ENCODE measurements around the gene PRPSAP1.
"Not testable (repeated sequence)": the region's sequence is repeated elsewhere in the genome, so short reads cannot be mapped to it uniquely, and the experiment has no call there.

Gene PRPSAP1

DNA sequence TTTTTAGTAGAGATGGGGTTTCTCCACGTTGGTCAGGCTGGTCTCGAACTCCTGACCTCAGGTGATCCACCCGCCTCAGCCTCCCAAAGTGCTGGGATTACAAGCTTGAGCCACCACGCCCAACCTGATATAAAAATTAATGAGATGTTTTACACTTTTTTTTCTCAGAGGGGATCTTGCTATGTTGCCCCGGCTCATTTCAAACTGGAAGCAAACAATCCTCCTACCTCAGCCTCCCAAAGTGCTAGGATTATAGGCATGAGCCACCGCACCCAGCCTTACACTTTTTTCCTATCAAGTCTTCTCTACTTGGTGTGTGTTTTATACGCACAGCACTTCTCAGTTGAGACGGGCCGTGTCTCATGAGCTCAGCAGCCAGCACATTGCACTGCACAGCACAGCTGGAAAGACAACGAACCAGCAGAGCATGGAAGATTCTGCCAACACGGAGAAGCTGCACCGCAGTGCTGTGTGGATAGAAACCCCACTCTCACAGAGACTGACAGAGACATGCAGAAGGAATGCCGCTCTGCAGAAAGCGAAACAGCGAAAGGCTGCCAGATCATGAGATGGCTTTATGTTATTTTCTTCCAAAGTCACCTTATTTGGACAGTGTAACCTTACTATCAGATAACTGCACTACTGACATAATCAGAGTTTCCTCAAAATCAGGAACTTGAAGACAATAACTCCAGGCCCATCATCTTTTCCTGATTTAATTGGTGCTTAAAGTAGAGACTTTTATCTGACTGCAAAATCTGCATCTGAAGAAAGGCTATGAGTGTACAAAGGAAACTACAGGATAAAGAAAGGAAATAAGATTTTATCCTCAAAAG lies 39.1 kb downstream of the PRPSAP1 start:
- no peak for DNase-seq

DNA sequence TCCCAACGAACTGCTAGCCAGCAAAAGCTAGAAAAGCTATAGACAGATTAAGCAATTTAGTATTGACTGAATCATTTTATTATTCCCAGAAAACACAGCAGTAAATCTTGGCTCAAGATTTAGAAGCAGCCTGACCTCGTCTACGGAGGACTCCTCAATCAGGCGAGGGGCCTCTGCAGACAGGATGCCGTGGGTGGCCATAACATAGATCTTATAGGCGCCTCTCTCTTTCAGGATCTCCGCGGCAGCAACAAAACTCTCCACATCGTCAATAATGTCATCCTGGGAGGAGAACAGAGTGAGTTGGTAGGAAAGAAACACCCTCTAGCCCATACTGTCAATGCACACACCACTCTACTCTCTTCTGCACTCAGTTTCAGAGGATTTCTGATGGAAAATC lies 41.0 kb downstream of the PRPSAP1 start:
- no peak for DNase-seq

DNA sequence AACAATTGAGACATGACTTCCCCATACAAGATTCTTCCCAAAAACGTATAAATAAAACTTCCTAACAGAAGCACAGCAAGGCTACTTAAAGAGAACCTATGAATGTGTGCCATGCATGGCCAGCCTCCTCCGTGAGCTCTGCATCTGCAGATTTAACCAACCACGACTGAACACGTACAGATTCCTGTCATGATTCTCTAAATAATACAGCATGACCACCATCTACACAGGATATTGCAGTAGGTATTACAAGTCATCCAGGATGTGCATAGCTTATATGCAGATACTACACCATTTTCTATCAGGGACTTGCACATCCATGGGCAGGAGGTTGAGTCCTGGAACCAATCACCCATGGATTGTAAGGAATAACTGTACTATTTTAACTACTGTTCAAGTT lies 44.3 kb downstream of the PRPSAP1 start:
- no peak for DNase-seq

DNA sequence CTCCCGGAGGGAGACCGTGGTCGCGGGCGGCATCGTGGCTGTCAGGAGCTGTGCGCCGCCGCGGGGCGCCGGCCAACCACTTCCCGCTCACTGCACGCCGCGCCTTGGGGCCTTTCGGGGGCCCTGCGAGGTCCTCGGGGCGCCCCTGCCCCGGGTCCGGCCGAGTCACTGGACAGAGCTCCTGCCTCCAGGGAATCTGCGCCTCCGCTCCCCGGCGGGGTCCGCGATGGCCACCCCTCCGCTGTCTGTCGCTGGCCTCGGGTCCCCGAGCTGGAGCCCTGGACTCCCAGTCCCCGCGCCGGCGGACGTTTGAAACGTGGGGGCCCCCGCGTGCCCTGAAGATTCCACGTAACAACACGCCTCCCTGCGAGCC lies 45.8 kb downstream of the PRPSAP1 start, which contains the start of gene QRICH2:
Gene QRICH2 (minus strand): TSS at position 311 of the 373 bp plus-strand sequence. CDS start 278 bp downstream, at position 33.
- DNase-seq: no peak

DNA sequence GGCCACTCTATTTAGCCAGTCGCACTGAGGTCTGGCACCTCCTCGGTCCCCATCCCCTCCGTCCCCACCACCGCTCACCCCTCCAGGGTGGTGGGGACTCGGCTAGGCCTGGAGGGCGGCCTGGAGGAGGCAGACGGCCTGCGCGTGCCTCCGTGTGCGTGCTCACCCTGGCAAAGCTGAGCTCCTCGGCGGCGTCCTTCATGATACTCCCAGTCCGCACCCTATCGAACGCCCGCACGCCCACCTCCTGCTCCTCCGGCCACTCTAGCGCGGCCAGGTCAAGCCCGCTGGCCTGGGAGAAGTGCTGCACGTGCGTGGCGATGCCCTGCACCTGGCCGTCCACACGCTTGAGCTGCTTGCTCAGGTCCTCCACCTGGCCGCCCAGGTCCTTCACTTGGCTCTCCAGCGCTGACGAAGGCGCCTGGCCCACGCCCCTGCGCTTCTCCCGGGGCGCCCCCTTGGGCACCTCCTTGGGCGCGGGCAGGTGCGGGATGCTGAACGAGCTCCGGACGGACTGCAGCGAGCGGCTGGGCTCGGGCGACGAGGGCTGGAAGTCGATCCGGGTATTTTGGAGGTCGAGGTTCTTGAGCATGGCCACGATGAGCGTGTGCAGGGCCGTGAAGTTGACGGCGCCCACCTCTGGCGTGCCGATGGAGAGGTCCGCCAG lies 46.3 kb downstream of the PRPSAP1 start:
- DNase-seq: no peak

DNA sequence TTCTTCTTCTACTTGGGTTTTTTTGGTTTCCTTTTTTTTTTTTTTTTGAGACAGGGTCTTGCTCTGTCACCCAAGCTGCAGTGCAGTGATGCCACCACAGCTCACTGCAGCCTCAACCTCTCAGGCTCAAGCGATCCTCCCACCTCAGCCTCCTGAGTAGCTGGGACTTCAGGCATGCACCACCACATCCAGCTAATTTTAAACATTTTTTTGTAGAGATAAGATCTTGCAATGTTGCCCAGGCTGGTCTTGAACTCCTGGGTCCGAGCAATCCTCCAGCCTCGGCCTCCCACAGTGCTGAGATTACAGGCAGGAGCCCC lies 48.6 kb downstream of the PRPSAP1 start:
- not testable (repeated sequence) for DNase-seq

DNA sequence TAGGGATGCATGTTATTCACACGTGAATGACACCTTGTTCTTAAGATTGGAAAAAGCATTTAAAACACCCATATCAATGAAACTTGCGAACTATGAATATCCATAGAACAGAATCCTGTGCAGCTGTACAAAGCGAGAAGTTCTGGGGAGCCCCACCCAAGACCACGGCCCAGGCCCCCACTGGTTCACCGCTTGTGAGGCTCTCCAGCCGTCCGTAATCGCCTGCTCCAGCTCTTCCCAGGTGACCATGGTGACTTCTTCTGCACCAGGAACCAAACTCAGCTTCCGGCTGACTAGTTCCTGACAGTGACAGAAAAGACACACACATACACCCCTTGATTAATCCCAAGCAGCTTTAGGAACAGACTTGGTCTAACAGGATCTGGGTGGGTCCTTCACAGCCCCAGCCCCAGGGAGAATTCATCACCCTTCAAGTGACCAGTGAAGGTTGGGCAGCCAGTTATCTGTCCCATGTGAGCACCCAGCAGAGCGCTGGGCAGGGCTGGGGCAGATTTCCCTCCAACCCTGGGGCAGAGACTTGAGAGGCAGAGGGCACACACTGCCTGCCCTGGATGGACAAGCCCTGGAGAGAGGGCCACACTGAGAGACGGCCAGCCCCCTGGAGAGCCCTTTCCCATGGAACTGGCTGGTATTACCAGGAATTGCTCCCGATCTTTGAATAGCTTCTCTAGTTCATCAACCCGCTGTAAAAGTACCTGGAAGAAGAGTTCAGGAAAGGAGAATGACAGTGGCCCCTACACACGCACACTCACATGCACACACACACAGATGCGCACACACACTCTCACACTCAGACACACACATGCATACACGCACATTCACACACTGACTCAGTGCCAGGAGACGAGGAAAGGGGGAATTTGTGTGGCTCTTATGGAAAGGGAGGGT lies 49.2 kb downstream of the PRPSAP1 start:
- peak; percentile 36 for DNase-seq

DNA sequence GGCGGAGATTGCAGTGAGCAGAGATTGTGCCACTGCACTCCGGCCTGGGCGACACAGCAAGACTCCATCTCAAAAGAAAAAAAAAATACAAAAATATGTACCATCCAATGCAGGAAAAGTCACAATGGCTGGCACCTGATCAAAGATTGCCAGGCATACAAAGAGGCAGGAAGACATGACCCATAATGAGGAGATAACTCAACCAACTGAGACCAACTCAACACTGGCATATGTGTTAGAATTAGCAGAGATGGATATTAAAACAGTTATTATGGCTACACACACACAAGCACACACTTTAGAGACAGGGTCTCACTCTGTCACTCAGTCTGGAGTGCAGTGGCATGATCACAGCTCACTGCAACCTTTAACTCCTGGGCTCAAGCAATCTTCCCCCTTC lies 56.3 kb downstream of the PRPSAP1 start:
- DNase-seq: no peak

DNA sequence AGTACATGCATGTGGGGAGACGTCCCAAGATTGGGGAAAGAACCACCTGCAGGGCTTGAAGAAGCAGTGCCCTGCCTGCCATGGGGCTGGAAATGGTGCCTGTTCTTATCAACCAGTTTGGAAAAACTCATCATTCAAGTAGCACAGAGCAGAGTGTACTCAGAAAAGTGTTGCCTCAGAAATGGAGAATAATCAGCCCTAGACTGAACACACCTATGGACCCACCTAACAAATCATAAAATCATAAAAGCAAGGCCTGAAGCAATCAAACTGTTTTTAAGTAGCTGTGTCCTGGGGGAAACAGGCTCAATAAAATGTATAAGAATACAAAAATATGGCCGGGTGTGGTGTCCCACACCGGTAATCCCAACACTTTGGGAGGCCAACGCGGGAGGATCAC lies 56.8 kb downstream of the PRPSAP1 start:
- no peak for DNase-seq

DNA sequence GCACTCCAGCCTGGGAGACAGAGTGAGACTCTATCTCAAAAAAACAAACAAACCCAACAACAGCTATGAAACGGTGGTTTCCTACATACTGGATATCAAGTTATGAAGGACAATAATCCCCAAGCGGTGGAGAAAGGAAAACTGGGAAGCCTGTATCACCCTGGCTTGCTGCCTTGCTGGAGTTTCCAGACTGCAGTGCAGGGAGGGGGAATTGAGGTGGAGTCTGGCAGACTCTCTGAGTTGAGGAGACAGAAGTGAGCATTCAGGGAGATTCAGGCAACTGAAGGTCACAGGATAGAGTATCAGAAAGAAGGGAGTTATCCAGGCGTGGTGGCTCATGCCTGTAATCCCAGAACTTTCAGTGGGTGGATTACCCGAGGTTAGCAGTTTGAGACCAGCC lies 57.5 kb downstream of the PRPSAP1 start:
- no peak for DNase-seq

DNA sequence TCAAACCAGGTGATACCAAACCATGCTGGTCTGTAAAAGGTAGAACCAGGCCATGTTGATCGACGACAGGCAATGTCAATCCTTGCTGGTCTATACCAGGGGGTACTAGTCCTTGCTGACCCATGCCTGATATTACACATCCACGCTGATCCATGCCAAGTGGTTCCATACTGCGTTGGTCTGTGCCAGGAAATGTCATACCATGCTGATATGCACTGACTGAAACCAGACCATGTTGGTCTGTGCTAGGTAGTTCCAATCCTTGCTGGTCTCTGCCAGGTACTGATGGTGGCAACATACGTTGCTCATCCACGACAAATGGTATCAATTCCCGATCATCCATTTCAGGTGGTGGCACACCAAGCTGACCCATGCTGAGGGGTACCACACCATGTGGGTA lies 60.6 kb downstream of the PRPSAP1 start:
- no peak for DNase-seq

DNA sequence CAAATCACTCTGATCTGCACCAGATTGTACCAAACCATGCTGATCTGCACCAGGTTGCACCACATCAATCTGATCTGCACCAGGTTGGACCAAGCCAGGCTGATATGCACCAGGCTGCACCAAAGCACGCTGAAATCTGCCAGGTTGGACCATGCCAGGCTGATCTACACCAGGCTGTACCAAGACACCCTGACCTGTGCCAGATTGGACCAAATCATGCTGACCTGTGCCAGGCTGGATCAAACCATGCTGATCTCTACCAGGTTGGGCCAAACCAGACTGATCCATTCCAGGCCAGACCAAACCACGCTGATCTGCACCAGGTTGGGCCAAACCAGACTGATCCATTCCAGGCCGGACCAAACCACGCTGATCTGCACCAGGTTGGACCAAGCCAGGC lies 61.1 kb downstream of the PRPSAP1 start:
- no peak for DNase-seq

DNA sequence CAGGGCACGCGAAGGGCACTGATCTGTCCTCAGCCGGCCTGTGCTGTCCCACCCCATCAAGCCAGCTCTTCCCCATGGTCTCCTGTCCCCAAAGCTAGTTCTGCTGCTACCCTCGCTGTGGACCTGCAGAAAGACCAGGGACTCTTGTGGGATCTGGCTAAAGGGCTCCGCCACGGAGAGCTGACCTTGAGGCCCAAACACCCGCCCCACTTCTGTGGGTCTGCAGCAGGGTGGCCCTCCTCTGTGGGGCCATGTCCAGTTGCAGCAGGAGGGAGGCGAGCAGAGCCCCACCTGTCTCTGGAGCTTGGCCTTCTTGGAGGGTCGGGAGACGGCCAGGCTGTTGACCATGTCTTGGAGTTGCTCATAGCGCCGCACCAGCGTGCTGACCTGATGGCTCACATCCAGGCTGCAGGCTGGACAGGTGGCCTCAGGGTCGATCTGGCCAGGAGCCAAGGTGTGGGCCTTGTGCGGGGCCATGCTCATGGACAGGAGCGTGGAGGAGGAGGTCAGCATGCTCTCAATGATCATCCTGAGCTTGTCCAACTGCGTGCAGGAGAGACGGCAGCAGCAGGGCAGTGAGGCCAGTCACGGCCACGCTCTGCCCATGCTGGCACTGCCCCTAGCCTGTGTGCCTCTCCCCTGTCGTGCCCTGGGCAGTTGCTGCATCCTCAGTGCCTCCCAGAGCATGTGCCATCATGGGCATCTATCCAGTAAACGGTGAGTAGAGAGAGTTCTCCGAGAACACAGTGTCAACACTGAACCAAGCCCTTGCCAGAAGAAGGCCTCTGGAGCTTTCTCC lies 71.9 kb downstream of the PRPSAP1 start:
- DNase-seq: no peak

DNA sequence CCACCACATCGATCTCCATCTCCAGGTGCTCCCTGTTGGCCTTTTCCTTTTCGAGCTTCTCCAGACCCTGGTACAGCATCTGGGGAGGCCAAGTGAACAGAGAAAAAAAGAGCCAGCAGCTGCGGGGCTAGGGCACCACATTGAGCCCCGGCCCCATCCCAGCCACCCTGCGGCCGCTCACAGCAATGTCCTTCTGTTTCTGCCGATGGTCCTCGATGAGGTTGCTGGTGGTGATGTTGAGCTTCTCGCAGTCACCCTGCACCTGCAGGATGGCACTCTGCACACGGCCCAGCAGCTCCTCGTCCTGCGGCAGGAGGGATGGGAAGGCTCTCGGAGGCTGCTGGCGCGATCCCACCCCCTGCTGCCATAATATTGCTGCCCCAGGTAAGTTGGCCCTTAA lies 73.1 kb downstream of the PRPSAP1 start:
- no peak for DNase-seq

DNA sequence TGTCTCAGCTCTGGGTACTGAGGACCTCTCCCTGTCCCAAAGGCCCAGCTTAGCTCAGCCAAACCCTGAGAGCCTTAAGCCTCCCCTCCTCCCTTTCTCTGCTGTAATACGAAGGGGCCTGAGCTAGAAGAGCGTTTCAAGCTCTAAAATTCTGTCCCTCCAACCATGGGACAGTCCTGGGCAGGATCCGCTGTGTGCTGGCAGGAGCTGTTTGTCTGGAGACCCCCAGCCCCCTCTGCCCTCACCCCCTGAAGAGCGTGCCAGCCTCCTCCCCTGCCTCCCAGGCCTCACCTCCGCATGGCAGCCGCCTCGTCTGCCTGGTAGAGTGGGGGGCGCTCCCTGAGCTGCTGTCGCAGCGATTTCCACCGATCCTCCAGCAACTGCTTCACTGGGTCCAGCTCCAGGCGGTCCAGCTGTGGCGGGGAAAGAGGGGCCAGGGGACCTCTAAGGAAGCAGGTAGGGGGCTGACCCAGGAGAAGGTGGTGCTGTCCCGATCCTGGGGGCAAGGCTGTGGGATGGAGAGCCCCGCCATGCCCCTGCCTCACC lies 73.9 kb downstream of the PRPSAP1 start:
- no peak for DNase-seq

DNA sequence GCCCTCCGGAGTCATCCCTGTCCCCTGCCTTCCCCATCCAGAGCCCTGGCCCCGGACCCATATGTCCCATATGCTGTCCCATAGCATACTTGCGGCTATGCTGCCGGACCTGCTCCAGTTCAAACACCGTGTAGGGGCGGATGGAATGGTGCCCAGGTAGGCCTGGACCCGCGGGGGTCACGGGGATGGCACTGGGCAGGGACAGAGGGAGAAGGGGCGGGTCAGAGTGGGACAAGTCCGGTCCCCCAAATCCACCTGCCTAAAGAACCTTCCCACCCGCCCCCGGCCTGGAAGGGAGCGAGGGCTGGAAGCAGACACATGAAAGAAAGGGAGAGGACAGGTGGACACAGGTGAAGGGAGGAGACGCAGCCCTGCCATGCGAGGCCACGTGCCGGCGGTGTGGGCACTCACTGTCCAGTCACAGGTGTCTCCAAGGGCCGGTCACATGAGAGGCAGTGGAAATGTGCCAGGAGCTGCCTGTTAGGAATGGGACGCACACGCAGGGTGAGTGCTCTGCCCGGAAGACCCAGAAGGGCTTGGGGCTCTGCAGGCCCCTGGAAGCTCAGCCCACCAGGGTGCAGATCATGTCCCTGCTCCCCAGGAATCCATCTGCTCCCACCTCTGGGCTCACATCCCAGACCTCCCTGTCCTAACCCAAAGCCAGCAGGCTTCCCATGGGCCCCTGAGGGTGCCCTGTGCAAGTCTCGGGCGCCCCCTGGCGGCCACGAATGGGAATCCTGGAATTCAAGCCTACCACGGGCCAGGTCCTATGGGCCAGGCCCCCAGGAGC lies 74.6 kb downstream of the PRPSAP1 start:
- DNase-seq: peak; percentile 87

DNA sequence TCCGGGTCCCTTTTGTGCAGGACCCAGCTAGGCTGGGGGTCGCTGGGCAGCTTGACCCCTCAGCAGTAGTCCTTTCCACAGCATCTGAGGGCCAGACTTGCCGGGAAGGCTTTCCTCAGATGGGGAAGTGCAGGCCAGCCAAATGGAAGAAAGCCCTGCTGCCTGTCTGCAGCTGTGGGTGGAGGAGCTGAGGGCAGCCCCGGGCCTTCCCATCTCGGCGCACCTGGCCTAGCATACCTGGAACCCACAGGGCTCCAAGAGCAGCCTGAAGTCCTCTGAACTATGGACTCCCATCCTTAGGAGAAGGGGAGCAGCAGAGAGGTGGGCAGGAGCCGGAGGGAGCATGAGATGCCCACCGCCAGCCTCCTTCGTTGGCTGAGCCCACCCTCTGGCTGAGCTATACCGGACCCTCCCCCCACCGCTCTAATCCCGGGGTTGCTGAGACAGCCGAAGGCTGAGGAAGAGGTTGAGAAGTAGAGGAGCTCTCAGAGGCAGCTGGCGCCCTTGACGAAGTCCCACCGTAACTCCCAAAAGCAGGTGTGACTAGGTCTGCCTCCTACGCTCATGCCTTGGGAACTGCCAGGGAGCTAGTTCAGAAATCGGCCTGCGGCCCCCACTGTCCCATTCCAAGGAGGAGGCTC lies 75.3 kb downstream of the PRPSAP1 start:
- DNase-seq: no peak

DNA sequence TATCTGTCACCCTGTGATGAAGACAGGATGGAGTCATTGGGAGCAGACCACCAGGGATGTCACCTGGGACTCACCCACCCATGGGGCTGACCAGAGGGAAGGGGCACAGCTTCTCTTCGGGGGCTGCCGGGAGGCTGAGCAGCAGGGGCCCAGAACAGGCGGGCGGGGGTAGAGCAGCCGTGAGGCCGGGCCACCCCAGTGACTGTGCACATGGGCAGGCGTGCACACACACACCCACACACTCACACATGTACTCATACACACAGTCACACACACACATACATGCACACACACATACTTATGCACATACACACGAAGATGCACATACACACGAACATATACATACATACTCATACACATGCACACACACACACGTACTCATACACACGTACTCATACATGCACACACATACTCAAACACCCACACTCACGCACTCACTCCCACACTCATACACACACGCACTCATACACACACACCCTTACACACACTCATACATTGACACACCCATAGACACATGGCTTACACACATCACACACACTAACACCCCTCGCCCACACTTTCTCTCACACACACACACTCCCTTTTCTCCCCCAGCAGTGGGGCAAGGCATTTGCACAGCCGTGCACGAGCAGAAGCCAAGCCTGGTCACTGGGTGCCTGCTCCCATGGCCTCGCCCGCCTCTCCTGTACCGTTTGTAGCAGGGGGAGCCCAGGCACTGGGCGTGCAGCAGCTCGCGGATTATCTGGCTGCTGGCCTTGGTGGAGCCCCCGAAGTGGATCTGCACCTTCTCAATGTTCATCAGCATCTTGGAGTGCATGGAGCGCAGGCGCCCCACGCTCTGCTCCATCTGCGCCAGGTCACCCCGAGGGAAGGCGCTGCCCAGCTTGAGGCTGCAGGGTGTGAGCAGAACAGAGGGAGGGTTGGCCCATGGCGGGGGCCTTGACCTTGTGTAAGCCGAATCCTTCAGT lies 76.1 kb downstream of the PRPSAP1 start:
- no peak for DNase-seq

DNA sequence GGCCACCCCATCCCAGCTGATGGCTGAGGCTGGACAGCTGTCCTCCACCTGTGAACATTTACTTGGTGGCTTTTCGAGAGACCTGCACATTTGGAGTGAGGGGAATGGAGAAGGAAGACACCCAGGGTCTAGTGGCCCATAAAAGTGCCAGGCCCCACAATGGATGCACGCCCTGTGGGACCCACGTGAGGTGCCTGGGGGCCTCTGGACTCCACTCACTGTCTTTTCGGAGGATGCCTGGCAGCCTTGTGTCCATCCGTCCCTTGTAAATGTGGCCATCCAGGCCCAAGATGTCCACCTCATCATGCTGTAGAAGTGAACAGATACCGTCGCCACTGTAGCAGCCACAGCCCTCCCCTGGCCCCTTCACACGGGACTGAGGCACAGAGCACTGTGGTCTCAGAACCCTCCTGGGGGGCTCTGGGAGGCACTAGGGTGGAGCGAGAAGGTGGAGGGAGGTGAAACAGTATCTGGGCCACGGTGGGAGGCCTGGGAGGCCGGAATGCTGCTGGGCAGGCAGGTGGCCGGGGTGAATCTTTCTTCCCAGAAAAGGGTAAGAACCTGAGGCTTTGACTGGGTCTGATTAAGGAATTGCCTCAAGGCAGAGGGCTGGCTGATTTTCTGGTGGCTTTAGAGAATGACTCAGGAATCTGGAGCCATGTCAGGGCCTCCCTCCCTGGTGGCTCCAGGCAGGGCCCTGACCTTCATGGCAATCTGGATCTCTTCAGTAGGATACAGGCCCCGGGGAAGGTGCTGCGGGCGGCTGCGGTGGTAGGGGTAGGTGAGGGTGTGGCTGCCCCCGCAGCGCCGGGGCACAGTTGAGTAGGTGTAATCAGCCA lies 77.0 kb downstream of the PRPSAP1 start:
- DNase-seq: no peak
